Measurements from ENCODE around the gene KIAA0513. TPM values are rescaled to one million over a fixed set of nuclear protein-coding genes. Genes with fewer than 3 reads are reported as not detected.

Gene KIAA0513
- total RNA-seq, 6 donors from 2014 or later = 21.6 to 77.5 (median 37.9) TPM

DNA sequence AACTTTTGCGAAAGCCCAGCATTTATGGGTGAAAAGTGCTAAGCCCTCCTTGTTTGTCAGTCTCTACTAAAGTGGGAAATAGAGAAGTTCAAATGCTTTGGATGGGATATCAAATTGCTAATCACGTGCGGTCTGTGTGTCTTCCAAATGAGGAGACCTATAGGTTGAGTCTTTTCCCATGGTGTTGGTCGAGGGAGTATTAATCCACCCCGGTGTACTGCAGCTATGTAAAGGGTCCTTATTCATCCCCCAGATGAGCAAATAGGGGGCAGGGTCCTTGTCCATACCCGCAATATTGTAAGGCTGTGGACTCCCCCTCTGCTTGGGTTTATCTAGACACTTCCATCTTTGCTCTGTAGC, 14.6 kb downstream of the KIAA0513 start:
- no peaks in the 10 kb centered on the region for H3K27me3 ChIP-seq
- H3K9me3 ChIP-seq = no peaks in the 10 kb centered on the region
- 87 to 89% methylated on average over 6 of the region's 6 CpGs for WGBS, 2 donors
- no peak for TF ChIP-seq POLR2AphosphoS5 (IDR thresholded peaks at IDR 0.05)
- TF ChIP-seq, protein P1, sequence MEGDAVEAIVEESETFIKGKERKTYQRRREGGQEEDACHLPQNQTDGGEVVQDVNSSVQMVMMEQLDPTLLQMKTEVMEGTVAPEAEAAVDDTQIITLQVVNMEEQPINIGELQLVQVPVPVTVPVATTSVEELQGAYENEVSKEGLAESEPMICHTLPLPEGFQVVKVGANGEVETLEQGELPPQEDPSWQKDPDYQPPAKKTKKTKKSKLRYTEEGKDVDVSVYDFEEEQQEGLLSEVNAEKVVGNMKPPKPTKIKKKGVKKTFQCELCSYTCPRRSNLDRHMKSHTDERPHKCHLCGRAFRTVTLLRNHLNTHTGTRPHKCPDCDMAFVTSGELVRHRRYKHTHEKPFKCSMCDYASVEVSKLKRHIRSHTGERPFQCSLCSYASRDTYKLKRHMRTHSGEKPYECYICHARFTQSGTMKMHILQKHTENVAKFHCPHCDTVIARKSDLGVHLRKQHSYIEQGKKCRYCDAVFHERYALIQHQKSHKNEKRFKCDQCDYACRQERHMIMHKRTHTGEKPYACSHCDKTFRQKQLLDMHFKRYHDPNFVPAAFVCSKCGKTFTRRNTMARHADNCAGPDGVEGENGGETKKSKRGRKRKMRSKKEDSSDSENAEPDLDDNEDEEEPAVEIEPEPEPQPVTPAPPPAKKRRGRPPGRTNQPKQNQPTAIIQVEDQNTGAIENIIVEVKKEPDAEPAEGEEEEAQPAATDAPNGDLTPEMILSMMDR (IDR thresholded peaks at IDR 0.05) = no peak
- TF ChIP-seq POLR2A (IDR thresholded peaks at IDR 0.05) = no peak
- H3K36me3 ChIP-seq = peaks cover 0 to 6% (median 0%) of the 10 kb centered on the region in 4 donors
- peaks cover 10 to 22% (median 11%) of the 10 kb centered on the region in 4 donors for H3K4me1 ChIP-seq
- no peak for ATAC-seq (ENCODE audit: low FRiP score in 2 of 2)
- peak overlapping the region in 1 of 4 donors; percentile 1 for H3K27ac ChIP-seq
- no peak overlapping the region for H3K4me3 ChIP-seq
- DNase-seq = no peak

DNA sequence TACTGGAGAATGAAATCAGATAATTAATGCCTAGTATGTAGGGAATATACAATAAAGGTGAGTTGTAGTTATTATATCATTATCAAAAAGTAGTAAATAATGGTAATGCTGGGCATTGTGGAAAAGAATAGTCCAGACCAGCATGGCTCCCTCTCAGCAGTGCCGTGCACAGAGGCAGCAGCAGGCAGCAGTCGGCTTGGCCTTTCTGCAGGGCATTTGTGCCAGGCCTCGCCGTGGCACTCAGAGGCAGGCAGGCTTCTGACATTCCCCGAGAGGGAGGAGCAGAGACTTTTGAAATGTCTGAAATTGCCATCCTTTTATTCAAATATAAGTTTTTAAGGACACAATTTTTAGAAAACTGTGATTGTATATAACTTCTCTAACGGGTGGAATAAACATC, 15.0 kb downstream of the KIAA0513 start:
- TF ChIP-seq EP300 (IDR thresholded peaks at IDR 0.05) = no peak
- TF ChIP-seq, protein P1 (IDR thresholded peaks at IDR 0.05) = no peak
- Histone ChIP-seq H3K4me3 (no peak overlapping the region), H3K27ac (peak overlapping the region in 1 of 4 donors; percentile 1), H3K36me3 (peaks cover 0 to 4% (median 0%) of the 10 kb centered on the region in 4 donors), H3K9me3 (no peaks in the 10 kb centered on the region), H3K4me1 (peaks cover 15 to 26% (median 16%) of the 10 kb centered on the region in 4 donors), H3K27me3 (no peaks in the 10 kb centered on the region)
- DNase-seq (no peak), ATAC-seq (ENCODE audit: low FRiP score in 2 of 2) (no peak)
- WGBS, 2 donors = 68 to 69% methylated on average over 6 of the region's 6 CpGs

DNA sequence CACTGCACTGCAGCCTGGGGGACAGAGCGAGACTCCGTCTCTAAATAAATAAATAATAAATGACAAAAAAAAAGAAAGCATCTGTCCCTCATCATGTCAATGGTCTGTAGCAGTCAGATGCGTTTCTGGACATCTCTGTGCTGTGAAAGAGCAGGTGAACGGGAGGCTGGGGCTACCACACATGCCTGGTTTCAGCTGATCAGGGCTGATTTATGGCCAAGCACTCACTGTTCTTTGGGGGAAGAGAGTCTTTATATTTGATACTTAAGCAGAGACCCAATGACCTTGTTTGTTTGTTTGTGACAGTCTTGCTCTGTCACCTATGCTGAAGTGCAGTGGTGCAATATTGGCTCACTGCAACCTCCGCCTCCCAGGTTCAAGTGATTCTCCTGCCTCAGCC, 17.5 kb downstream of the KIAA0513 start:
- no peak overlapping the region for H3K4me3 ChIP-seq
- no peak for ATAC-seq (ENCODE audit: low FRiP score in 2 of 2)
- 92 to 94% methylated on average over 4 to 5 of the region's 5 CpGs for WGBS, 2 donors
- TF ChIP-seq, protein P1 (IDR thresholded peaks at IDR 0.05) = no peak
- TF ChIP-seq EP300 (IDR thresholded peaks at IDR 0.05) = no peak
- TF ChIP-seq POLR2AphosphoS5 (IDR thresholded peaks at IDR 0.05) = no peak
- TF ChIP-seq POLR2A (IDR thresholded peaks at IDR 0.05) = no peak
- no peak for DNase-seq
- no peaks in the 10 kb centered on the region for H3K9me3 ChIP-seq
- H3K4me1 ChIP-seq = peaks cover 20 to 32% (median 25%) of the 10 kb centered on the region in 4 donors
- no peaks in the 10 kb centered on the region for H3K36me3 ChIP-seq
- H3K27ac ChIP-seq = no peak overlapping the region
- H3K27me3 ChIP-seq = no peaks in the 10 kb centered on the region

DNA sequence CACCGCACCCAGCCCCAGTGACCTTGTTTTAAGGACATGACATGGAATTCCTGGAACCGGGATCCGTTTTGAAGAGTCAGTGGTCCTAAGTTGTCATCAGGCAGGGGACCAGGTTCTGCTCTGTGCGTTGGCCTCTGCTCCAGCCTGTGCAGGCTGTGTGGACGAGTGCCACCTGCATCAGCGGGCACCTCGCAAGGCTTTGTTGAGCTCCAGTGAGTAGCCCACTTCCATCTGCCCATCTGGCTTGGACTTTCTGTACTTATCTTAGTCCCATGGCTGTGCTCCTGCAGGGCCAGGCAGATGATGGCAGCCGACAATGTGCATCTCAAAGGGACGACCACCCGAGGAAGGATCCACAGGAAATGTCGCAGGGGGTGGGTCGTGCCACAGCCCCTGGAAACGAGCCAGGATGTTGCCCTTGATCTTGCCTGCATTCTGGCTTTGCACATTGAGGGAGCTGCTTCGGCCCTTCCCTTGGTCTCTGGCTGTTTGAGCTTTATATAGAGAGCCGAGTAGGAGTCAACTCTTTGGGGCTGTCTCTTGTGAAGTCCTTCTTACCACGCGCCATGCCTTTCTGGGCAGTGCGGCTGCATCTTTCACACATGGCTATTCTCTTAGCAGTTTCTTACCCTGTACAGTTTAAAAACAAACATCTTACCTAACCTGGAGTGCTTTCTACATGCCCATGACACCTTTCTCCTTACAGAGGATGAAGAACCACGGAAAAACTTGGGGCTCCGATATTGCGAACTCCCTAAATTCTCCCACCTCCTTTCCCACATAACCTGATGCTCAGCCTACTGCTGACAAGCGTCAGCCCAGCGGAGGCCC, 18.3 kb downstream of the KIAA0513 start:
- Histone ChIP-seq H3K27me3 (no peaks in the 10 kb centered on the region), H3K4me3 (no peak overlapping the region), H3K27ac (no peak overlapping the region), H3K36me3 (no peaks in the 10 kb centered on the region), H3K4me1 (peaks cover 20 to 36% (median 27%) of the 10 kb centered on the region in 4 donors), H3K9me3 (no peaks in the 10 kb centered on the region)
- TF ChIP-seq EP300 (IDR thresholded peaks at IDR 0.05) = no peak
- no peak for TF ChIP-seq POLR2A (IDR thresholded peaks at IDR 0.05)
- TF ChIP-seq, protein P1 (IDR thresholded peaks at IDR 0.05) = no peak
- no peak for TF ChIP-seq POLR2AphosphoS5 (IDR thresholded peaks at IDR 0.05)
- no peak for DNase-seq
- no peak for ATAC-seq (ENCODE audit: low FRiP score in 2 of 2)
- WGBS, 2 donors = 83 to 94% methylated on average over 15 to 23 of the region's 23 CpGs
